GM18873 (cell line): ENCODE measurements around the gene CYP2W1.
"Not testable (repeated sequence)": the region's sequence is repeated elsewhere in the genome, so short reads cannot be mapped to it uniquely, and the experiment has no call there.

ENCODE experiments used
- ATAC-seq: cut with Tn5 transposase; IDR thresholded peaks from one replicate; pipeline ENCODE4 v1.9.1; 2021; ENCODE audit warnings: mild to moderate bottlenecking, moderate library complexity, moderate number of reproducible peaks; ENCODE audit not compliant: unreplicated experiment, low FRiP score

Gene CYP2W1, protein sequence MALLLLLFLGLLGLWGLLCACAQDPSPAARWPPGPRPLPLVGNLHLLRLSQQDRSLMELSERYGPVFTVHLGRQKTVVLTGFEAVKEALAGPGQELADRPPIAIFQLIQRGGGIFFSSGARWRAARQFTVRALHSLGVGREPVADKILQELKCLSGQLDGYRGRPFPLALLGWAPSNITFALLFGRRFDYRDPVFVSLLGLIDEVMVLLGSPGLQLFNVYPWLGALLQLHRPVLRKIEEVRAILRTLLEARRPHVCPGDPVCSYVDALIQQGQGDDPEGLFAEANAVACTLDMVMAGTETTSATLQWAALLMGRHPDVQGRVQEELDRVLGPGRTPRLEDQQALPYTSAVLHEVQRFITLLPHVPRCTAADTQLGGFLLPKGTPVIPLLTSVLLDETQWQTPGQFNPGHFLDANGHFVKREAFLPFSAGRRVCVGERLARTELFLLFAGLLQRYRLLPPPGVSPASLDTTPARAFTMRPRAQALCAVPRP

DNA sequence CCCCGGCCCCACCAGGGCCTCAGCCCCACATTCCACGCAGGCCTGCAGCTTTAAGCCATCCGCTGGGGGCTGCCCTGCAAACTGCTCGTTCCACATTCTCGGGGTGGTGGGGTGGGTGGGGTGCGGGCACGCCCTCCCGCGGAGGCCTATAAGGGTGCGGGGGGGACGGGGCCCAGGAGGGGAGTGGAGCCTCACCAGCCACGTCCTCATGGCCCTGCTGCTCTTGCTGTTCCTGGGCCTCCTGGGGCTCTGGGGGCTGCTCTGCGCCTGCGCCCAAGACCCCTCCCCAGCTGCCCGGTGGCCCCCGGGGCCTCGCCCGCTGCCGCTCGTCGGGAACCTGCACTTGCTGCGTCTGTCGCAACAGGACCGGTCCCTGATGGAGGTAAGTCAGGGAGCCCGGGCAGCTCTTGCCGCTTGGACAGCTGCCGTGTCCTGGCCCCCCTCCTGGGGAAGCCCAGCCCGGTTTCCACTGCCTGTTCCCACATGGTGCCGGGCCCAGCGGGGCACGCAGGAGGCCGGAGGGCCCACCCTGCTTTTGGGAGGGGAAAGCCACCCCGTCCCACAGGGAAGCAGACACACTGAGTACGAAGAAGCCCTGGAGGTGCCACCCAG is at the start of gene CYP2W1:
TSS of gene CYP2W1 (plus strand) at position 178 of the 612 bp plus-strand sequence. CDS start at position 209, 31 bp downstream.
- no peak for ATAC-seq

DNA sequence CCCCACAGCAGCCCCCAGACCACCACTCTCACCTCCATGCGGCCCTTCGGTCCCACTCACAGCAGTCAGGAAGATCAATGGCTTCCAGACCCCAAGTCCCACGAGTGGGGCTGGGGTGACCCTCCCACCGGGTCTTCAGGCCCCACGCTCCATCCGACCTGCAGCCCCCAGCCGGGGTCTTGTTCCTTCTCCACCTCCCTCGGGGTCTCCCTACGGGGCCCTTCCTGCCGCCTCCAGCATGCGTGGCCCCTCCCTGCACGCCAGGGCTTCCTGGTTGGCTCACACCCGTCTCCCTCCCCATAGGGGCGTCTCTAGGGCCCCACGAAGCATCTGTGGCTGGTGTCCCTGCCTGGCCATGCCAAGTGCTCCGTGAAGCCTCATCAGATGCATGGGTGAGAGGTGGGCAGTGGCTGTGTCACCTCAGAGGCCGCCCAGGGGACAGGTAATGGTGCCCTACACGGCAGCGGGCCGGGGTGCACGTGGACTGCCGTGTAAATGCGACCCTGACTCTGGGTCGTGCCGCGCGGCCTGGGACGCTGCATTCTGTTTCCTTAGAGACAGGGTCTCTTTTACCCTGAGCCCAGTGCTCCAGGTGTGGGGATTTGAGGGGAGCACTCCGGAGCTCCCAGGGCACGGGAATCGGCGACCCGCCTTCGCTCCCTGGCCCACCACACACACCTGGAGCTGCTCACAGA is 48.4 kb upstream of the CYP2W1 start:
- ATAC-seq, result no peak

DNA sequence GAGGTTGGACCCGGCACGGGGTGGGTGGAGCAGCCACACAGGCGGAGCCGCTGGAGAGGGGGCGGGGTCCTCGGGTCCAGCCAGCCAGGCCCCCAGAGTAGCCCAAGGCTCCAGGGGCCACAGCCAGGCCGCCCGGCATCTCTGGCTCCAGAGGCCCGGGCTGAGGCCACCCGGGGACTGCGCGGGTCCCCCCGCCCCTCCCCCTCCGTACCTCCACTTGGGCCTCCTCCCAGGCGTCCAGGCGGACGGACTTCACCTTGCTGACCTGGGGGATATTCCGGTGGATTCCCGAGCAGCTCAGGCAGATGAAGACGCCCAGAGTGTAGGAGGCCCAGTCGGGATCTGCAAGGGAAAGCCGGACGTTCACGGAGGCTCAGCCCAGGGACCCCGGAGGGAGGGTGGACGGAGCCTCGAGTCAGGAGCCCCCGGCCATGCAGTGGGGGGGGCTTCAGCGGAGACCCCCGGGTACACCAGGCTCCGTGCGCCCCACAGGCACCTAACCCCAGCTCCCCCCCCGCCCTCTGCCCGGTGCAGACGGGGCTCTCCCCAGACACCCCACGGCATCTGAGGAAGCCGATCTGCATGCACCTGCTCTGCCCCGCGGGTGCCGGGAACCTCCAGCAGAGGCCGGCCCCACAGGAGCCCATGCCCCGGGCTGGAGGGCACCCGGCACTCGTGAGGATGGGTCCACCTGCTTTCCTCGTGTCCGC is 47.7 kb upstream of the CYP2W1 start:
- no peak for ATAC-seq

- no peak for ATAC-seq
Observed at GRCh38 chr7:935874-936385, 47.1 kb upstream of the CYP2W1 start.

- peak; percentile 76 for ATAC-seq
Observed at GRCh38 chr7:936386-937054, 46.5 kb upstream of the CYP2W1 start.

- no peak for ATAC-seq
Observed at GRCh38 chr7:937856-938484, 45.0 kb upstream of the CYP2W1 start.

GRCh38 chr7:938546-939185 is 44.3 kb upstream of the CYP2W1 start:
- no peak for ATAC-seq

- no peak for ATAC-seq
Observed at GRCh38 chr7:939843-940242, 43.1 kb upstream of the CYP2W1 start.

DNA sequence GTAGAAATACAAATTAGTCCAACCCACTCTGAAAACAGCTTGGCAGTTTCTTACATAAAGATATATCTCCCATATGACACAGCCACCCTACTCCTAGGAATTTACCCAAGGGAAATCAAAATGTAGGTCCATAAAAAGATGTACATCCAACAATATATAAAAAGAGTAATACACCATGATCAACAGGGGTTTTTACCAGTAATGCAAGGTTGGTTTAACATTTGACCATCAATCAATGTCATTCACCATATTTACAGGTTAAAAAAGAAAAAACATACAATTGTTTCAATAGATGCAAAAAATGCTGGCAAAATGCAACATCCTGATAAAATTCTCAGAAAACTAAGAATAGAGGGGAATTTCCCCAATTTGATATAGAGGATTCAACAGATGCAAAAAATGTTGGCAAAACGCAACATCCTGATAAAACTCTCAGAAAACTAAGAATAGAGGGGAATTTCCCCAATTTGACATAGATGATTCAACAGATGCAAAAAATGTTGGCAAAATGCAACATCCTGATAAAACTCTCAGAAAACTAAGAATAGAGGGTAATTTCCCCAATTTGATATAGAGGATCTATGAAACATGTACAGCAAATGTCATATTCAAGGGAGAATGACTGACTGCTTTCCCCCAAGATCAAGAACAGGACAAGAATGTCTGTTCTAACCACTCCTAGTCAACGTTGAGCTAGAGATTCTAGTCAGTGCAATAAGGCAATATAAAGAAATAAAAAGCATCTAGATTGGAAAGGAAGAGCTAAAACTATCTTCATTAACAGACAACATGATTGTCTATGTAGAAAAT is 42.2 kb upstream of the CYP2W1 start:
- ATAC-seq, result no peak

DNA sequence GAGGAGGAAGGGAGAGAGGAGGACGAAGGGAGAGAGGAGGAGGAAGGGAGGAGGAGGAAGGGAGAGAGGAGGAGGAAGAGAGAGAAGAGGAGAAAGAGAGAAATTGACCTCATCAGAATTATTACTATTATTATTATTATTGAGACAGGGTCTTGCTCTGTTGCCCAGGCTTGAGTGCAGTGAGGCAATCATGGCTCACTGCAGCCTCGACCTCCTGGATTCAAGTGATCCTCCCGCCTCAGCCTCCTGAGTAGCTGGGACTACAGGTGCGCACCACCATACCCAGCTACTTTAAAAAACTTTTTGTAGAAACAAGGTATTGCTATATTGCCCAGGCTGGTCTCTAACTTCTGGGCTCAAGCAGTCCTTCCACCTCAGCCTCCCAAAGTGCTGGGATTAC is 39.2 kb upstream of the CYP2W1 start:
- not testable (repeated sequence) for ATAC-seq

DNA sequence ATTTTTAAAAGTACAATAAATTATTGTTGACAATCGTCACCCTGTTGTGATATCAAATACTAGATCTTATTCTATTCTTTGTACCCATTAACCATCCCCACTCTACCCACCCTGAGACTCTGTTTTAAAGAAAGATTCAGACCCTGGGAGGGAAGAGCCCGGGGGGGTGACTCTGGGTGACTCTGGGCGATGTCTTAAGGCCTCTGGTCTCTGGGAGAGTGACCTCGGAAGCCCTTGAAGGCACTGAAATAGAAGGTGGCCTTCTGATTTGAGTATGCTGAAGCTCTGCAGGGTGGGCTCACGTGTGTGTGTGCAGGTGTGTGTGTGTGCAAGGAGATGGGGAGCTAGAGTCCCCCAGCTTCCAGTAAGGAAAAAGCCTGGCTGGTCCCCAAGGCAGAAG is 38.2 kb upstream of the CYP2W1 start:
- no peak for ATAC-seq

GRCh38 chr7:945147-945555 is 37.8 kb upstream of the CYP2W1 start:
- no peak for ATAC-seq

DNA sequence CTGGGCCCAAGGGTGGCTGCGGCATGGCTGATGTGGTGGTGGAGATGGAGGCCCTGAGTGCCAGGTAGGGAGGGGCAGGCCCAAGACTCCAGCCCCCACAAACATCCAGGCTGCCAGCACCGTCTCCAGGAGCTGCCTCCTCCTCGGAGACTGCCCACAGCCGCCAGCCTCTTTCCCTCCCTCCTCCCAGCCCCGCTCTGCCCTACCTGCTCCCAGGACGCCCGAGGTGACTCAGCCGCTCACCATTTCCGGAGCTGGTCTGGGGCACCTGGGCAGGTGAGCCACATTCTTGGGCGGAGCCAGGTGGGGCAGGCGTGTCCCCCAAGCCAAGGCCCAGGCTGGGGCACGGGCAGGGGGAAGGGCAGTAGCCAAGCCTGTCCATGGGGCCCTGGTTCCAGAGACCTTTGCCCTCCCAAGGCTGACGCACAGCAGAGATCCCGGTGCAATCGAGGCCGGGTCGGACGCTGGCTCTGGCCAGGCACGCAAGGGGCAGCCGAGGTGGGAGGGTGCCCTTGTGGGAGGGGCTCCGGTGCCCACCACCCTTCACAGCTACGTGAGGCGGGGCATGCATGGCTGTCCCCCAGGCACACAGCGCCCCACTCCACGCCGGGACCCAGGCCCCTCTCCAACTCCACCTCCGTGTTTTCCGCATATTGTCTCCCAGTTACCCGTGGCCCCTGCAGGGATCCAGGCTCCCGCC is 37.3 kb upstream of the CYP2W1 start:
- ATAC-seq, result no peak

DNA sequence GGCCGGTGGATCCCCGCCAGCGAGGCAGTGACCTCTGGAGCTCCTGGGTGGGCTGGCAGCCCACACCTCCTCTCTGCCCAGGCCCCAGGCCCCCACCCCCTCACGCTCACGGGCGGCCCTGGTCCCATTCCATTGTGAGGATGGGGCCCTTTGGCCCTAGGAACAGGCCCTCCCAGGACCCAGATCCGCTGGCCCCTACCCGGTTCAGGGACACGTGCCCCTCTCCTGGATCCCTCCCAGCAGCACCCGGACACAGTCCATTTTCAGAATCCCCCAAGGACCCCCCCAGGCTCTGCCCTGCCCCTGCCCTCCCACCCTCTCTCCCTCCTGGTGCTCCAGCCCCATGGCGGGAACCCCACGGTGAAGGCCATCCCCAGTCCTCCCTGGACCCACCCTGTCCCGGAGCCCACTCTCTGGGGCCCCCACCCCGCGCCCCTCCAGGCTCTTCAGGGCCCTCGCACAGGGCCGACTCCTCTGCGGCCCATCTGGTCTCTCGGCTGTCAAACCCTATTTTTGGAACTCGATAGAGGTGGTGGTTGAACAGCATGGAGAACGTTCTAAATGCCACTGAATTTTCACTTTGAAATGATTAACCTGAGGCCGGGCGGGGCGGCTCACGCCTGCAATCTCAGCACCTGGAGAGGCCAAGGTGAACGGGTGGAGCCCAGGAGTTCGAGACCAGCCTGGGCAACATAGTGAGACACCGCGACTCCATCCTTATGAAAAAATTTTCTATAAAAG is 36.6 kb upstream of the CYP2W1 start:
- no peak for ATAC-seq

GRCh38 chr7:947391-948210 is 35.4 kb upstream of the CYP2W1 start:
- ATAC-seq, result no peak
